SU-DHL-6 (cell line): ENCODE measurements around the gene AATK.

Experiments
- EZH2phosphoT487 ChIP-seq: fragments of 200-600 bp; sonication (generic), shearing (Covaris generic); conservative IDR thresholded peaks from 2 replicates; pipeline ENCODE4 v1.6.1; 2018; ENCODE audit warnings: mild to moderate bottlenecking, antibody characterized with exemption, low read length, moderate library complexity, mixed read lengths
- TF ChIP-seq, protein P1 (sequence below): fragments of 200-600 bp; sonication (generic); IDR thresholded peaks from one replicate; pipeline ENCODE4 v1.5.1; 2017; ENCODE audit warnings: antibody characterized with exemption, mild to moderate bottlenecking, low read length, moderate library complexity; ENCODE audit not compliant: insufficient read depth, poor library complexity, severe bottlenecking

DNA sequence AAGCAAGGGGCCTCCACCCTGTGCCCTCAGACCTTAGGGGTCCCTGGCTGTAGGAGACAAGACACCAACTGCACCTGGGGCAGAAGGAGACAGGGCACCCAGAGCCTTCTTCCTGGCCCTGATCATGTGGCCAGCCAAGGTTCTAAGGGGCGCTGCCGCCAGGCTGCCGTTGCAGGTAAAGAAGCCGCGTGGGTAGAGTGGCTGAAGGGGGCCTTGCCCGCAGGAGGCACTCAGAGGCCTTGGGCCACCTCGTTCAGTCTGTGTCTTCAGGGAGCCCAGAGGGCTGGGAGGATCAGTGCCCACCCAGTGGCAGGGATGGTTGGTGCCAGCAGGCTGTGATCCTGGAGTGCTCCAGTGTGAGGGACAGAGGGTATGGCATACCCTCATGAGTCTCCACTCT lies 1.6 kb upstream of the AATK start:
- TF ChIP-seq, protein P1, sequence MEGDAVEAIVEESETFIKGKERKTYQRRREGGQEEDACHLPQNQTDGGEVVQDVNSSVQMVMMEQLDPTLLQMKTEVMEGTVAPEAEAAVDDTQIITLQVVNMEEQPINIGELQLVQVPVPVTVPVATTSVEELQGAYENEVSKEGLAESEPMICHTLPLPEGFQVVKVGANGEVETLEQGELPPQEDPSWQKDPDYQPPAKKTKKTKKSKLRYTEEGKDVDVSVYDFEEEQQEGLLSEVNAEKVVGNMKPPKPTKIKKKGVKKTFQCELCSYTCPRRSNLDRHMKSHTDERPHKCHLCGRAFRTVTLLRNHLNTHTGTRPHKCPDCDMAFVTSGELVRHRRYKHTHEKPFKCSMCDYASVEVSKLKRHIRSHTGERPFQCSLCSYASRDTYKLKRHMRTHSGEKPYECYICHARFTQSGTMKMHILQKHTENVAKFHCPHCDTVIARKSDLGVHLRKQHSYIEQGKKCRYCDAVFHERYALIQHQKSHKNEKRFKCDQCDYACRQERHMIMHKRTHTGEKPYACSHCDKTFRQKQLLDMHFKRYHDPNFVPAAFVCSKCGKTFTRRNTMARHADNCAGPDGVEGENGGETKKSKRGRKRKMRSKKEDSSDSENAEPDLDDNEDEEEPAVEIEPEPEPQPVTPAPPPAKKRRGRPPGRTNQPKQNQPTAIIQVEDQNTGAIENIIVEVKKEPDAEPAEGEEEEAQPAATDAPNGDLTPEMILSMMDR: no peak
- no peak for TF ChIP-seq EZH2phosphoT487
